K562 (cell line): ENCODE measurements around the gene ADM5. TPM values are rescaled to one million over a fixed set of nuclear protein-coding genes. Genes with fewer than 3 reads are reported as not detected.

Source experiments
- ARHGAP35 ChIP-seq: fragments of 450-650 bp; IDR thresholded peaks from 2 replicates; pipeline ENCODE4 v1.6.1; 2018; ENCODE audit not compliant: partially characterized antibody
- ARID1B ChIP-seq: fragments of 450-650 bp; IDR thresholded peaks from 2 replicates; pipeline ENCODE4 v1.6.1; 2016; ENCODE audit warnings: antibody characterized with exemption, mild to moderate bottlenecking, inconsistent platforms
- EP400 ChIP-seq: fragments of 450-650 bp; IDR thresholded peaks from 2 replicates; pipeline ENCODE4 v1.6.1; 2017; ENCODE audit warnings: antibody characterized with exemption, mild to moderate bottlenecking, moderate library complexity
- GATAD2B ChIP-seq: fragments of 450-650 bp; IDR thresholded peaks from 2 replicates; pipeline ENCODE4 v1.6.1; 2017; ENCODE audit warnings: mild to moderate bottlenecking, borderline replicate concordance
- KLF10 ChIP-seq: fragments of 250-450 bp; sonication (Bioruptor Pico); IDR thresholded peaks from 2 replicates; pipeline ENCODE4 v1.6.1; 2021; ENCODE audit warnings: matching md5 sums
- NBN ChIP-seq: fragments of 450-650 bp; IDR thresholded peaks from 2 replicates; pipeline ENCODE4 v1.6.1; 2016; ENCODE audit warnings: low read depth, mild to moderate bottlenecking
- POLR2A ChIP-seq: fragments of 450-650 bp; conservative IDR thresholded peaks from 2 replicates; pipeline ENCODE4 v1.6.1; 2016
- RAD21 ChIP-seq, 2 experiments: fragments of 250-450 bp in 1 of 2; fragments of 450-650 bp in 1 of 2; sonication (Bioruptor Pico) in 1 of 2; formaldehyde crosslinking in 1 of 2; IDR thresholded peaks in 1 of 2; conservative IDR thresholded peaks in 1 of 2; 2 replicates each; pipeline versions ENCODE4 v1.4.0 to v1.8.0; 2020 to 2022; ENCODE audit warnings: mild to moderate bottlenecking in 2 of 2, moderate library complexity in 1 of 2
- RBM15 ChIP-seq: fragments of 200-400 bp; formaldehyde crosslinking; IDR thresholded peaks from 2 replicates; pipeline ENCODE4 v1.6.1; 2018; ENCODE audit warnings: mild to moderate bottlenecking, low read length, moderate library complexity; ENCODE audit not compliant: insufficient read depth
- RBM39 ChIP-seq: fragments of 200-400 bp; formaldehyde crosslinking; optimal IDR thresholded peaks from 2 replicates; pipeline ENCODE3; 2018; ENCODE audit warnings: low read depth, low read length
- SMC3 ChIP-seq: conservative IDR thresholded peaks from 2 replicates; pipeline ENCODE4 v1.6.1; 2011; ENCODE audit warnings: low read depth, low read length, improper control_type of control experiment; ENCODE audit not compliant: insufficient read depth
- SRSF3 ChIP-seq: fragments of 200-400 bp; formaldehyde crosslinking; IDR thresholded peaks from 2 replicates; pipeline ENCODE4 v1.6.1; 2016; ENCODE audit warnings: mild to moderate bottlenecking, low read length, moderate library complexity; ENCODE audit not compliant: insufficient read depth
- ZFP36 ChIP-seq: fragments of 150-350 bp; IDR thresholded peaks from 2 replicates; pipeline ENCODE4 v1.6.1; 2018; ENCODE audit warnings: low read length, low read depth; ENCODE audit not compliant: partially characterized antibody
- ZNF134 ChIP-seq: fragments of 250-450 bp; sonication (Bioruptor Pico); conservative IDR thresholded peaks from 2 replicates; pipeline ENCODE4 v1.4.0; 2020
- ZNF224 ChIP-seq: sonication (generic); formaldehyde crosslinking; IDR thresholded peaks from 2 replicates; pipeline ENCODE4 v1.8.0; 2022; ENCODE audit warnings: mild to moderate bottlenecking, missing genetic modification reagents
- ZNF347 ChIP-seq: fragments of 450-650 bp; formaldehyde crosslinking; IDR thresholded peaks from 2 replicates; pipeline ENCODE4 v1.4.0; 2020; ENCODE audit warnings: low read depth, mild to moderate bottlenecking, moderate library complexity
- ZSCAN32 ChIP-seq: fragments of 450-650 bp; formaldehyde crosslinking; IDR thresholded peaks from 2 replicates; pipeline ENCODE4 v1.4.0; 2020; ENCODE audit warnings: mild to moderate bottlenecking, moderate library complexity
- polyA plus RNA-seq, 8 experiments: library from polyadenylated mRNA; depleted of rRNA in 4 of 8; stranded (reverse) in 5 of 8; unstranded in 3 of 8; fragments of >200 nt; fragmentation: Nextera tagmentation in 2 of 8; fragmentation: Illumina TruSeq in 1 of 8; extraction: Ambion mirVana in 2 of 8; extraction: Trizol in 1 of 8; gene quantifications; 2 replicates each; pipeline versions ENCODE4 v1.2.1 to v1.2.3, GENCODE V29; 2011 to 2014; ENCODE audit warnings: inconsistent platforms in 1 of 8, missing spikeins in 1 of 8
- total RNA-seq, 7 experiments: library from RNA; depleted of rRNA in 6 of 7; stranded (reverse); fragments of >200 nt in 6 of 7; fragmentation: Illumina TruSeq in 2 of 7; extraction: Trizol in 2 of 7; gene quantifications; 2 replicates each; pipeline versions ENCODE4 v1.2.1 to v1.2.3, GENCODE V29; 2011 to 2021; ENCODE audit warnings: low replicate concordance in 1 of 7
- TF ChIP-seq, protein P1 (sequence below), 3 experiments: IDR thresholded peaks in 2 of 3; conservative IDR thresholded peaks in 1 of 3; 2 replicates each; pipeline ENCODE4 v1.5.1; 2011 to 2012; ENCODE audit warnings: low read length in 3 of 3, mild to moderate bottlenecking in 3 of 3, control low read depth in 2 of 3, improper control_type of control experiment in 1 of 3, inconsistent platforms in 1 of 3, low read depth in 1 of 3, mixed read lengths in 1 of 3, moderate library complexity in 1 of 3; ENCODE audit not compliant: insufficient read depth in 2 of 3
- TF ChIP-seq, protein P2 (sequence below): fragments of 200-800 bp; sonication (Bioruptor generic); IDR thresholded peaks from 2 replicates; pipeline ENCODE4 v1.6.1; 2017; ENCODE audit warnings: missing genetic modification characterization, missing compliant biosample characterization
- TF ChIP-seq, protein P3 (sequence below): fragments of 200-800 bp; sonication (Bioruptor generic); IDR thresholded peaks from 2 replicates; pipeline ENCODE4 v1.6.1; 2017; ENCODE audit warnings: missing genetic modification characterization, missing compliant biosample characterization

ADM5 gene
- total and polyA plus RNA-seq, 9 of the 15 experiments (the other 6 are each of a cell fraction or from before 2014, with no cell fraction given): 0.13 to 8.4 (median 2.0) TPM; not detected in 1

DNA sequence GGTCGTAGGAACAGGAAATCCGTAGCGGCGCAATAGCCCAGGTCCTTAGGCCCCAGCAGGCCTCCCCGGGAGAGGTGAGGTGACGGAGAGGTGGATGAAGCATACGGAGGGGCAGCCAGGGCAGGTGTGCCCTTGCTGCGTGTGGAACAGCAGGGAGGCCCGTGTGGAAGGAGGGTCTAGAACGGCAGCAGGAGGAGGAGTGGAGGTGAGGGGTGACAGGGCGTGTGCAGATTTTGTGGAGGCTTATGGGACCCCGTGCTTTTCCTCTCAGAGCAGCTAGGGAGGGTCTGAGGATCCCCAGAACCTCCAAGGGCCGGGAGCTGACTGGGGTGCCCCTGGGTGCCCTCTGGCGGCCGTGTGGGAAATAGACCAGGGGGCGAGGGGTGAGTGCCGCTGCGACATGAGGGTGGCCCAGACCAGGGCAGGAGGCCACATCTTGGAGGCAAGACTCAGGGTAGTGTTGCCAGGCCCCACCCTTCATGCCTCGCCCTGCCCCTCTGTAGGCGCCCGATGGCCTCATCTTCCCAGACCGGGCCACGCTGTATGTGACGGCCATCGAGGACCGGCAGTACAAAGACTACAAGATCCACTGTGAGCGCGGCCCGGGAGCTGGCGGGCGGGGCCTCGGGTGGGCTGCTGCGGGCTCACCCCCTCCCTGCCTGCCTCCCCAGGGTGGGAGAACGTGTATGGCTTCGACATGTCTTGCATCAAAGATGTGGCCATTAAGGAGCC lies 5.0 kb upstream of the ADM5 start (continued):
- TF ChIP-seq, protein P1, sequence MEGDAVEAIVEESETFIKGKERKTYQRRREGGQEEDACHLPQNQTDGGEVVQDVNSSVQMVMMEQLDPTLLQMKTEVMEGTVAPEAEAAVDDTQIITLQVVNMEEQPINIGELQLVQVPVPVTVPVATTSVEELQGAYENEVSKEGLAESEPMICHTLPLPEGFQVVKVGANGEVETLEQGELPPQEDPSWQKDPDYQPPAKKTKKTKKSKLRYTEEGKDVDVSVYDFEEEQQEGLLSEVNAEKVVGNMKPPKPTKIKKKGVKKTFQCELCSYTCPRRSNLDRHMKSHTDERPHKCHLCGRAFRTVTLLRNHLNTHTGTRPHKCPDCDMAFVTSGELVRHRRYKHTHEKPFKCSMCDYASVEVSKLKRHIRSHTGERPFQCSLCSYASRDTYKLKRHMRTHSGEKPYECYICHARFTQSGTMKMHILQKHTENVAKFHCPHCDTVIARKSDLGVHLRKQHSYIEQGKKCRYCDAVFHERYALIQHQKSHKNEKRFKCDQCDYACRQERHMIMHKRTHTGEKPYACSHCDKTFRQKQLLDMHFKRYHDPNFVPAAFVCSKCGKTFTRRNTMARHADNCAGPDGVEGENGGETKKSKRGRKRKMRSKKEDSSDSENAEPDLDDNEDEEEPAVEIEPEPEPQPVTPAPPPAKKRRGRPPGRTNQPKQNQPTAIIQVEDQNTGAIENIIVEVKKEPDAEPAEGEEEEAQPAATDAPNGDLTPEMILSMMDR (IDR thresholded peaks at IDR 0.05 in 2 of 3, conservative IDR thresholded peaks at IDR 0.05 in 1 of 3; ENCODE audit: insufficient read depth in 2 of 3, low read depth in 1 of 3, low read length in 3 of 3): peak; percentile 59 to 69 (median 63)
- TF ChIP-seq KLF10 (no peak), EP400 (no peak), SRSF3 (no peak), ZFP36 (no peak), ZNF347 (CRISPR knock-in tag) (no peak), ARID1B (no peak), SMC3 (peak; percentile 35; the same call in 1 of the 2 replicates), RAD21 (CRISPR knock-in tag; conservative IDR thresholded peaks at IDR 0.05 in 1 of 2, IDR thresholded peaks at IDR 0.05 in 1 of 2) (peak in 1 of 2 experiments; percentile 35; a peak in 2 of 4 replicates), POLR2A (peak; percentile 73), RBM39 (no peak), ARHGAP35 (no peak), GATAD2B (no peak), ZNF224 (CRISPR knock-in tag) (no peak), NBN (no peak), RBM15 (no peak), ZNF134 (no peak), ZSCAN32 (CRISPR knock-in tag) (no peak)
- TF ChIP-seq, protein P2, sequence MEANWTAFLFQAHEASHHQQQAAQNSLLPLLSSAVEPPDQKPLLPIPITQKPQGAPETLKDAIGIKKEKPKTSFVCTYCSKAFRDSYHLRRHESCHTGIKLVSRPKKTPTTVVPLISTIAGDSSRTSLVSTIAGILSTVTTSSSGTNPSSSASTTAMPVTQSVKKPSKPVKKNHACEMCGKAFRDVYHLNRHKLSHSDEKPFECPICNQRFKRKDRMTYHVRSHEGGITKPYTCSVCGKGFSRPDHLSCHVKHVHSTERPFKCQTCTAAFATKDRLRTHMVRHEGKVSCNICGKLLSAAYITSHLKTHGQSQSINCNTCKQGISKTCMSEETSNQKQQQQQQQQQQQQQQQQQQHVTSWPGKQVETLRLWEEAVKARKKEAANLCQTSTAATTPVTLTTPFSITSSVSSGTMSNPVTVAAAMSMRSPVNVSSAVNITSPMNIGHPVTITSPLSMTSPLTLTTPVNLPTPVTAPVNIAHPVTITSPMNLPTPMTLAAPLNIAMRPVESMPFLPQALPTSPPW (CRISPR knock-in tag): 0 out of 2 replicates have a peak, but pooled peaks have one; percentile 11
- TF ChIP-seq, protein P3, sequence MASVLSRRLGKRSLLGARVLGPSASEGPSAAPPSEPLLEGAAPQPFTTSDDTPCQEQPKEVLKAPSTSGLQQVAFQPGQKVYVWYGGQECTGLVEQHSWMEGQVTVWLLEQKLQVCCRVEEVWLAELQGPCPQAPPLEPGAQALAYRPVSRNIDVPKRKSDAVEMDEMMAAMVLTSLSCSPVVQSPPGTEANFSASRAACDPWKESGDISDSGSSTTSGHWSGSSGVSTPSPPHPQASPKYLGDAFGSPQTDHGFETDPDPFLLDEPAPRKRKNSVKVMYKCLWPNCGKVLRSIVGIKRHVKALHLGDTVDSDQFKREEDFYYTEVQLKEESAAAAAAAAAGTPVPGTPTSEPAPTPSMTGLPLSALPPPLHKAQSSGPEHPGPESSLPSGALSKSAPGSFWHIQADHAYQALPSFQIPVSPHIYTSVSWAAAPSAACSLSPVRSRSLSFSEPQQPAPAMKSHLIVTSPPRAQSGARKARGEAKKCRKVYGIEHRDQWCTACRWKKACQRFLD (CRISPR knock-in tag): no peak
